GM23338 (cell line): Measurements from ENCODE around the gene STK16. TPM values are rescaled to one million over a fixed set of nuclear protein-coding genes. Genes with fewer than 3 reads are reported as not detected.

Experiments
- ATAC-seq: fragments of 200-7000 bp; cut with Tn5 transposase; 3 replicates; pipeline ENCODE4 v1.9.1; 2020
- DNase-seq: peaks from one replicate; pipeline ENCODE4 v3.0.0-alpha.2; 2015; ENCODE audit warnings: low spot score
- H2AFZ ChIP-seq: fragments of 200-600 bp; sonication (generic); 2 replicates; pipeline ENCODE4 v1.8.0; 2016; ENCODE audit warnings: antibody characterized with exemption, mild to moderate bottlenecking, moderate library complexity
- H3F3A ChIP-seq: fragments of 200-600 bp; sonication (generic); replicated peaks from 2 replicates; pipeline ENCODE4 v1.8.0; 2017; ENCODE audit warnings: antibody characterized with exemption, mixed run types, low read depth
- H3K27ac ChIP-seq: fragments of 200-600 bp; sonication (generic); 2 replicates; pipeline ENCODE4 v1.6.1; 2016; ENCODE audit warnings: low read depth
- H3K27me3 ChIP-seq: fragments of 200-600 bp; sonication (generic); 2 replicates; pipeline ENCODE4 v1.8.0; 2016; ENCODE audit warnings: mild to moderate bottlenecking, mixed run types, moderate library complexity; ENCODE audit not compliant: insufficient read depth
- H3K36me3 ChIP-seq: fragments of 200-600 bp; sonication (generic); 2 replicates; pipeline ENCODE4 v1.8.0; 2016; ENCODE audit warnings: mild to moderate bottlenecking; ENCODE audit not compliant: insufficient read depth
- H3K4me1 ChIP-seq: fragments of 200-600 bp; sonication (generic); 2 replicates; pipeline ENCODE4 v1.8.0; 2016; ENCODE audit warnings: mild to moderate bottlenecking, moderate library complexity; ENCODE audit not compliant: insufficient read depth
- H3K4me2 ChIP-seq: fragments of 200-600 bp; sonication (generic); 2 replicates; pipeline ENCODE4 v1.7.1; 2017; ENCODE audit warnings: mixed run types
- H3K4me3 ChIP-seq: fragments of 200-600 bp; sonication (generic); 2 replicates; pipeline ENCODE4 v1.6.1; 2016; ENCODE audit warnings: mixed run types
- H3K79me2 ChIP-seq: fragments of 200-600 bp; sonication (generic); replicated peaks from 2 replicates; pipeline ENCODE4 v1.8.0; 2017; ENCODE audit warnings: mild to moderate bottlenecking; ENCODE audit not compliant: insufficient read depth
- H3K9me2 ChIP-seq: fragments of 200-600 bp; sonication (generic); 2 replicates; pipeline ENCODE4 v1.8.0; 2017; ENCODE audit not compliant: insufficient read depth
- H4K20me1 ChIP-seq: fragments of 200-600 bp; sonication (generic); replicated peaks from 2 replicates; pipeline ENCODE4 v1.8.0; 2017; ENCODE audit warnings: mild to moderate bottlenecking; ENCODE audit not compliant: insufficient read depth
- H3K27ac Mint-ChIP-seq: 2 replicates; pipeline ENCODE4 v1.8.0; 2020; ENCODE audit warnings: inconsistent platforms, mild to moderate bottlenecking, moderate library complexity, mixed read lengths
- H3K27me3 Mint-ChIP-seq: 3 replicates; pipeline ENCODE4 v1.8.0; 2022; ENCODE audit warnings: low read depth, mild to moderate bottlenecking, moderate library complexity, mixed read lengths, inconsistent platforms; ENCODE audit not compliant: insufficient read depth, poor library complexity
- H3K36me3 Mint-ChIP-seq: 3 replicates; pipeline ENCODE4 v1.8.0; 2021; ENCODE audit warnings: low read depth, mild to moderate bottlenecking, inconsistent platforms, moderate library complexity, mixed read lengths
- H3K4me1 Mint-ChIP-seq: 3 replicates; pipeline ENCODE4 v1.8.0; 2020; ENCODE audit warnings: mild to moderate bottlenecking, inconsistent platforms, mixed read lengths
- H3K4me3 Mint-ChIP-seq: 3 replicates; pipeline ENCODE4 v1.8.0; 2021; ENCODE audit warnings: moderate library complexity, mild to moderate bottlenecking, inconsistent platforms, mixed read lengths
- H3K9me3 Mint-ChIP-seq: 3 replicates; pipeline ENCODE4 v1.8.0; 2020; ENCODE audit warnings: moderate library complexity, mild to moderate bottlenecking, inconsistent platforms, mixed read lengths
- CREB1 ChIP-seq: fragments of 250-450 bp; sonication (Bioruptor Pico); IDR thresholded peaks from 2 replicates; pipeline ENCODE4 v1.5.0; 2020; ENCODE audit warnings: low read depth, mild to moderate bottlenecking, moderate library complexity
- EZH2 ChIP-seq: fragments of 200-600 bp; sonication (generic); IDR thresholded peaks from one replicate; pipeline ENCODE4 v1.8.0; 2017; ENCODE audit warnings: antibody characterized with exemption, mild to moderate bottlenecking, low read depth; ENCODE audit not compliant: unreplicated experiment
- EZH2phosphoT487 ChIP-seq: fragments of 200-600 bp; sonication (generic); IDR thresholded peaks from one replicate; pipeline ENCODE4 v1.8.1; 2018; ENCODE audit warnings: antibody characterized with exemption; ENCODE audit not compliant: unreplicated experiment
- POLR2AphosphoS5 ChIP-seq: IDR thresholded peaks from 2 replicates; pipeline ENCODE4 v1.6.1; 2016; ENCODE audit warnings: antibody characterized with exemption, low read depth
- REST ChIP-seq: IDR thresholded peaks from one replicate; pipeline ENCODE4 v1.6.1; 2018; ENCODE audit warnings: antibody characterized with exemption; ENCODE audit not compliant: unreplicated experiment
- STAT1 ChIP-seq: IDR thresholded peaks from one replicate; pipeline ENCODE4 v1.6.1; 2016; ENCODE audit warnings: antibody characterized with exemption; ENCODE audit not compliant: unreplicated experiment
- ZNF114 ChIP-seq: fragments of 250-450 bp; sonication (Bioruptor Pico); IDR thresholded peaks from 2 replicates; pipeline ENCODE4 v1.5.0; 2020; ENCODE audit warnings: mild to moderate bottlenecking, moderate library complexity
- ZNF331 ChIP-seq: fragments of 250-450 bp; sonication (Bioruptor Pico); IDR thresholded peaks from 2 replicates; pipeline ENCODE4 v1.5.0; 2020; ENCODE audit warnings: low read depth, mild to moderate bottlenecking, moderate library complexity
- polyA plus RNA-seq: library from polyadenylated mRNA; unstranded; fragments of >200 nt; fragmentation: Nextera tagmentation; extraction: Ambion mirVana; gene quantifications from 2 replicates; pipeline ENCODE4 v1.2.1, GENCODE V29; 2016
- total RNA-seq: library from RNA; depleted of rRNA; stranded (reverse); fragments of >200 nt; shearing (Covaris generic); gene quantifications from 2 replicates; pipeline ENCODE4 v1.2.3, GENCODE V29; 2014
- TF ChIP-seq, protein P1 (sequence below): fragments of 250-450 bp; sonication (Bioruptor Pico); IDR thresholded peaks from 2 replicates; pipeline ENCODE4 v1.5.0; 2020; ENCODE audit warnings: mild to moderate bottlenecking, moderate library complexity
- TF ChIP-seq, protein P2 (sequence below): IDR thresholded peaks from 2 replicates; pipeline ENCODE4 v1.6.1; 2016; ENCODE audit warnings: antibody characterized with exemption

Gene STK16
- total and polyA plus RNA-seq, 2 experiments from 2014 or later = 3.1 to 17.0 TPM

GRCh38 chr2:219213486-219214071 is 31.7 kb upstream of the STK16 start (continued):
- no peak for TF ChIP-seq REST
- TF ChIP-seq, protein P1, sequence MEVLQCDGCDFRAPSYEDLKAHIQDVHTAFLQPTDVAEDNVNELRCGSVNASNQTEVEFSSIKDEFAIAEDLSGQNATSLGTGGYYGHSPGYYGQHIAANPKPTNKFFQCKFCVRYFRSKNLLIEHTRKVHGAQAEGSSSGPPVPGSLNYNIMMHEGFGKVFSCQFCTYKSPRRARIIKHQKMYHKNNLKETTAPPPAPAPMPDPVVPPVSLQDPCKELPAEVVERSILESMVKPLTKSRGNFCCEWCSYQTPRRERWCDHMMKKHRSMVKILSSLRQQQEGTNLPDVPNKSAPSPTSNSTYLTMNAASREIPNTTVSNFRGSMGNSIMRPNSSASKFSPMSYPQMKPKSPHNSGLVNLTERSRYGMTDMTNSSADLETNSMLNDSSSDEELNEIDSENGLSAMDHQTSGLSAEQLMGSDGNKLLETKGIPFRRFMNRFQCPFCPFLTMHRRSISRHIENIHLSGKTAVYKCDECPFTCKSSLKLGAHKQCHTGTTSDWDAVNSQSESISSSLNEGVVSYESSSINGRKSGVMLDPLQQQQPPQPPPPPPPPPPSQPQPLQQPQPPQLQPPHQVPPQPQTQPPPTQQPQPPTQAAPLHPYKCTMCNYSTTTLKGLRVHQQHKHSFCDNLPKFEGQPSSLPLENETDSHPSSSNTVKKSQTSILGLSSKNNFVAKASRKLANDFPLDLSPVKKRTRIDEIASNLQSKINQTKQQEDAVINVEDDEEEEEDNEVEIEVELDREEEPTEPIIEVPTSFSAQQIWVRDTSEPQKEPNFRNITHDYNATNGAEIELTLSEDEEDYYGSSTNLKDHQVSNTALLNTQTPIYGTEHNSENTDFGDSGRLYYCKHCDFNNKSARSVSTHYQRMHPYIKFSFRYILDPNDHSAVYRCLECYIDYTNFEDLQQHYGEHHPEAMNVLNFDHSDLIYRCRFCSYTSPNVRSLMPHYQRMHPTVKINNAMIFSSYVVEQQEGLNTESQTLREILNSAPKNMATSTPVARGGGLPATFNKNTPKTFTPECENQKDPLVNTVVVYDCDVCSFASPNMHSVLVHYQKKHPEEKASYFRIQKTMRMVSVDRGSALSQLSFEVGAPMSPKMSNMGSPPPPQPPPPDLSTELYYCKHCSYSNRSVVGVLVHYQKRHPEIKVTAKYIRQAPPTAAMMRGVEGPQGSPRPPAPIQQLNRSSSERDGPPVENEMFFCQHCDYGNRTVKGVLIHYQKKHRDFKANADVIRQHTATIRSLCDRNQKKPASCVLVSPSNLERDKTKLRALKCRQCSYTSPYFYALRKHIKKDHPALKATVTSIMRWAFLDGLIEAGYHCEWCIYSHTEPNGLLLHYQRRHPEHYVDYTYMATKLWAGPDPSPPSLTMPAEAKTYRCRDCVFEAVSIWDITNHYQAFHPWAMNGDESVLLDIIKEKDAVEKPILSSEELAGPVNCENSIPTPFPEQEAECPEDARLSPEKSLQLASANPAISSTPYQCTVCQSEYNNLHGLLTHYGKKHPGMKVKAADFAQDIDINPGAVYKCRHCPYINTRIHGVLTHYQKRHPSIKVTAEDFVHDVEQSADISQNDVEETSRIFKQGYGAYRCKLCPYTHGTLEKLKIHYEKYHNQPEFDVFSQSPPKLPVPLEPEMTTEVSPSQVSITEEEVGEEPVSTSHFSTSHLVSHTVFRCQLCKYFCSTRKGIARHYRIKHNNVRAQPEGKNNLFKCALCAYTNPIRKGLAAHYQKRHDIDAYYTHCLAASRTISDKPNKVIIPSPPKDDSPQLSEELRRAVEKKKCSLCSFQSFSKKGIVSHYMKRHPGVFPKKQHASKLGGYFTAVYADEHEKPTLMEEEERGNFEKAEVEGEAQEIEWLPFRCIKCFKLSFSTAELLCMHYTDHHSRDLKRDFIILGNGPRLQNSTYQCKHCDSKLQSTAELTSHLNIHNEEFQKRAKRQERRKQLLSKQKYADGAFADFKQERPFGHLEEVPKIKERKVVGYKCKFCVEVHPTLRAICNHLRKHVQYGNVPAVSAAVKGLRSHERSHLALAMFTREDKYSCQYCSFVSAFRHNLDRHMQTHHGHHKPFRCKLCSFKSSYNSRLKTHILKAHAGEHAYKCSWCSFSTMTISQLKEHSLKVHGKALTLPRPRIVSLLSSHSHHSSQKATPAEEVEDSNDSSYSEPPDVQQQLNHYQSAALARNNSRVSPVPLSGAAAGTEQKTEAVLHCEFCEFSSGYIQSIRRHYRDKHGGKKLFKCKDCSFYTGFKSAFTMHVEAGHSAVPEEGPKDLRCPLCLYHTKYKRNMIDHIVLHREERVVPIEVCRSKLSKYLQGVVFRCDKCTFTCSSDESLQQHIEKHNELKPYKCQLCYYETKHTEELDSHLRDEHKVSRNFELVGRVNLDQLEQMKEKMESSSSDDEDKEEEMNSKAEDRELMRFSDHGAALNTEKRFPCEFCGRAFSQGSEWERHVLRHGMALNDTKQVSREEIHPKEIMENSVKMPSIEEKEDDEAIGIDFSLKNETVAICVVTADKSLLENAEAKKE = no peak
- TF ChIP-seq ZNF331 (CRISPR knock-in tag) = no peak
- TF ChIP-seq EZH2 = no peak
- TF ChIP-seq EZH2phosphoT487 = no peak

DNA sequence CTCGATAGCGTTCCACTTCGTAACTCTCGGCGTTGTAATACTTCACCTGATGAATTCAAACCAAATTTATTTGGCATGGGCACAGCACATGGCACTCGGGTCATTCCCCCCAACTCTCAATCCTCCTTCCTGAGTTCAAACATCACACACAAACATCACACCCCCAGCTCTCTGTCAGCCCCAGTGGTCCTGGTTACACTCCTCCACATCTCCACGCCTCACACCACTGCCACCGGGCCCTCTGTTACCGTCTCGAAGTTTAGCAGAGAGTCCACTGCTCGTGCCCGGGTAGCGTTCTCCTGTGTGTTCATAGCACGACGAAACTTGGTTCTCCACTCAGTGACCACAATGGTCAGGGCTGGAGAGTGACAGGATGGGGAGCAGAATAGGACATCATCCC is 31.1 kb upstream of the STK16 start:
- Mint-ChIP-seq H3K9me3 (no peaks in the 10 kb centered on the region), H3K4me3 (no peak overlapping the region; the same call in 2 of the 3 replicates), H3K27ac (no peak overlapping the region), H3K4me1 (peaks cover 15% of the 10 kb centered on the region), H3K36me3 (peaks cover 58% of the 10 kb centered on the region), H3K27me3 (peaks cover 16% of the 10 kb centered on the region)
- Histone ChIP-seq H4K20me1 (no peaks in the 10 kb centered on the region), H3K27ac (no peak overlapping the region), H3K36me3 (no peaks in the 10 kb centered on the region; the same call in 1 of the 2 replicates), H3K4me3 (no peak overlapping the region), H3K4me1 (peaks cover 11% of the 10 kb centered on the region), H3K27me3 (no peaks in the 10 kb centered on the region), H2AFZ (no peak overlapping the region), H3F3A (0 out of 2 replicates have a peak, but pooled peaks cover under 1% of the 10 kb centered on the region), H3K79me2 (no peaks in the 10 kb centered on the region), H3K4me2 (no peak overlapping the region), H3K9me2 (no peaks in the 10 kb centered on the region)
- no peak for ATAC-seq
- no peak for DNase-seq
- TF ChIP-seq ZNF331 (CRISPR knock-in tag) (no peak), POLR2AphosphoS5 (no peak), STAT1 (no peak), EZH2 (no peak), CREB1 (no peak), ZNF114 (CRISPR knock-in tag) (no peak)
- TF ChIP-seq, protein P2, sequence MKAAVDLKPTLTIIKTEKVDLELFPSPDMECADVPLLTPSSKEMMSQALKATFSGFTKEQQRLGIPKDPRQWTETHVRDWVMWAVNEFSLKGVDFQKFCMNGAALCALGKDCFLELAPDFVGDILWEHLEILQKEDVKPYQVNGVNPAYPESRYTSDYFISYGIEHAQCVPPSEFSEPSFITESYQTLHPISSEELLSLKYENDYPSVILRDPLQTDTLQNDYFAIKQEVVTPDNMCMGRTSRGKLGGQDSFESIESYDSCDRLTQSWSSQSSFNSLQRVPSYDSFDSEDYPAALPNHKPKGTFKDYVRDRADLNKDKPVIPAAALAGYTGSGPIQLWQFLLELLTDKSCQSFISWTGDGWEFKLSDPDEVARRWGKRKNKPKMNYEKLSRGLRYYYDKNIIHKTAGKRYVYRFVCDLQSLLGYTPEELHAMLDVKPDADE = no peak
